Adrenal gland (tissue), 5 donors: ENCODE data around the gene MAK.

ENCODE experiments used
- POLR2A ChIP-seq, 2 donors: fragments of 450-650 bp; IDR thresholded peaks; one replicate each; pipeline ENCODE4 v1.6.1; 2017; ENCODE audit warnings: antibody characterized with exemption in 2 of 2, mild to moderate bottlenecking in 2 of 2, moderate library complexity in 1 of 2
- TF ChIP-seq, protein P1 (sequence below), 6 experiments: fragments of 450-650 bp in 4 of 6; fragments of 200-600 bp in 2 of 6; sonication (generic) in 1 of 6; IDR thresholded peaks; 1 replicate in 5 of 6; 2 replicates in 1 of 6; pipeline versions ENCODE4 v1.5.1 to v1.8.0; 2016 to 2021; ENCODE audit warnings: antibody characterized with exemption in 6 of 6, mild to moderate bottlenecking in 2 of 6, moderate library complexity in 1 of 6
- donor health status: DM: no; HTN: no; CAD: no.

DNA sequence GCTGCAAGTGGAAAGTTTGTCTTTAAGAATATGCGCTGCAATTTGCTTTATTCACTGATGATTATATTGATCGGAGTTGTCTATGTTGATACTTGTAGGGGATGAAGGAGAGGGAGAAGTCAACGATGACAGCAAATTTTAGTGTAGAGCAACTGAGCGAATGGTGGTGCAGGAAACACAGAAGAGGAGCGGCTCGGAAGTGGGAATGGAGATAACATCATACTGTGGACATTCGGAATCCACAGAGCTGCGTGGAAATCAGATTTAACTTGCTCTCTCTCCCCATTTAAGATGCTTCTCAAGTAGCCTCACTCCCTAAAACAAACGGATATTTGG lies 91.5 kb downstream of the MAK start:
- no peak for TF ChIP-seq POLR2A (IDR thresholded peaks at IDR 0.05)
- TF ChIP-seq, protein P1, sequence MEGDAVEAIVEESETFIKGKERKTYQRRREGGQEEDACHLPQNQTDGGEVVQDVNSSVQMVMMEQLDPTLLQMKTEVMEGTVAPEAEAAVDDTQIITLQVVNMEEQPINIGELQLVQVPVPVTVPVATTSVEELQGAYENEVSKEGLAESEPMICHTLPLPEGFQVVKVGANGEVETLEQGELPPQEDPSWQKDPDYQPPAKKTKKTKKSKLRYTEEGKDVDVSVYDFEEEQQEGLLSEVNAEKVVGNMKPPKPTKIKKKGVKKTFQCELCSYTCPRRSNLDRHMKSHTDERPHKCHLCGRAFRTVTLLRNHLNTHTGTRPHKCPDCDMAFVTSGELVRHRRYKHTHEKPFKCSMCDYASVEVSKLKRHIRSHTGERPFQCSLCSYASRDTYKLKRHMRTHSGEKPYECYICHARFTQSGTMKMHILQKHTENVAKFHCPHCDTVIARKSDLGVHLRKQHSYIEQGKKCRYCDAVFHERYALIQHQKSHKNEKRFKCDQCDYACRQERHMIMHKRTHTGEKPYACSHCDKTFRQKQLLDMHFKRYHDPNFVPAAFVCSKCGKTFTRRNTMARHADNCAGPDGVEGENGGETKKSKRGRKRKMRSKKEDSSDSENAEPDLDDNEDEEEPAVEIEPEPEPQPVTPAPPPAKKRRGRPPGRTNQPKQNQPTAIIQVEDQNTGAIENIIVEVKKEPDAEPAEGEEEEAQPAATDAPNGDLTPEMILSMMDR (IDR thresholded peaks at IDR 0.05), result no peak
